Thyroid gland (tissue), 4 donors: ENCODE measurements around the gene PLCB1.

ENCODE experiments used
- POLR2A ChIP-seq, 2 donors: fragments of 450-650 bp; IDR thresholded peaks; one replicate each; pipeline ENCODE4 v1.6.1; 2017; ENCODE audit warnings: antibody characterized with exemption in 2 of 2, mild to moderate bottlenecking in 2 of 2, moderate library complexity in 1 of 2
- TF ChIP-seq, protein P1 (sequence below), 6 experiments: fragments of 200-600 bp in 3 of 6; fragments of 450-650 bp in 3 of 6; sonication (generic) in 3 of 6; IDR thresholded peaks; one replicate each; pipeline ENCODE4 v1.5.1; 2016 to 2019; ENCODE audit warnings: antibody characterized with exemption in 6 of 6, mild to moderate bottlenecking in 2 of 6, inconsistent platforms in 1 of 6, moderate library complexity in 1 of 6

DNA sequence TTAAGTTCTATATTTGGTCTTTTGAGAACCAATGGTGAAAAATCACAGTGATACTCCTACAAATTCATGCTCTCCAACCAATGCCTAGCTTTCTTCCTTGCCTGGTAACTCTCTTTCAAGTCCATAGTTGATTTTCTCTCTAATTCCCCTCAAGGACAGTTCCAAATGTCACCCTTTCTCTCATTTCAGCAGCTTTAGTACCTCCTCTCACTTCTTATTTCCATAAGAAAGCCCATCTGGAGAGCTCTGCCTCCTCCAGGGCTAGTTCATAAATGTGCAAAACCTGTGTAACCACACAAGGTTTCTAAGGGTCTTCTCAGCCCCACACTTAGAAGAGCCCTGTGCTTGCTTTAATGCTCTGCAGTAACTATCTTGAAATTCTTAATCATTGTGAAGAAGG, 781.4 kb downstream of the PLCB1 start:
- TF ChIP-seq, protein P1, sequence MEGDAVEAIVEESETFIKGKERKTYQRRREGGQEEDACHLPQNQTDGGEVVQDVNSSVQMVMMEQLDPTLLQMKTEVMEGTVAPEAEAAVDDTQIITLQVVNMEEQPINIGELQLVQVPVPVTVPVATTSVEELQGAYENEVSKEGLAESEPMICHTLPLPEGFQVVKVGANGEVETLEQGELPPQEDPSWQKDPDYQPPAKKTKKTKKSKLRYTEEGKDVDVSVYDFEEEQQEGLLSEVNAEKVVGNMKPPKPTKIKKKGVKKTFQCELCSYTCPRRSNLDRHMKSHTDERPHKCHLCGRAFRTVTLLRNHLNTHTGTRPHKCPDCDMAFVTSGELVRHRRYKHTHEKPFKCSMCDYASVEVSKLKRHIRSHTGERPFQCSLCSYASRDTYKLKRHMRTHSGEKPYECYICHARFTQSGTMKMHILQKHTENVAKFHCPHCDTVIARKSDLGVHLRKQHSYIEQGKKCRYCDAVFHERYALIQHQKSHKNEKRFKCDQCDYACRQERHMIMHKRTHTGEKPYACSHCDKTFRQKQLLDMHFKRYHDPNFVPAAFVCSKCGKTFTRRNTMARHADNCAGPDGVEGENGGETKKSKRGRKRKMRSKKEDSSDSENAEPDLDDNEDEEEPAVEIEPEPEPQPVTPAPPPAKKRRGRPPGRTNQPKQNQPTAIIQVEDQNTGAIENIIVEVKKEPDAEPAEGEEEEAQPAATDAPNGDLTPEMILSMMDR (IDR thresholded peaks at IDR 0.05), result no peak
- TF ChIP-seq POLR2A (IDR thresholded peaks at IDR 0.05), result no peak
